ENCODE measurements around the gene EFNB2. TPM values are rescaled to one million over a fixed set of nuclear protein-coding genes. Genes with fewer than 3 reads are reported as not detected.
A peak's percentile ranks its signal among the peaks of the same experiment; 100 is the strongest.

EFNB2 gene
- total and polyA plus RNA-seq, 4 donors = 7.3 to 35.0 (median 20.3) TPM

DNA sequence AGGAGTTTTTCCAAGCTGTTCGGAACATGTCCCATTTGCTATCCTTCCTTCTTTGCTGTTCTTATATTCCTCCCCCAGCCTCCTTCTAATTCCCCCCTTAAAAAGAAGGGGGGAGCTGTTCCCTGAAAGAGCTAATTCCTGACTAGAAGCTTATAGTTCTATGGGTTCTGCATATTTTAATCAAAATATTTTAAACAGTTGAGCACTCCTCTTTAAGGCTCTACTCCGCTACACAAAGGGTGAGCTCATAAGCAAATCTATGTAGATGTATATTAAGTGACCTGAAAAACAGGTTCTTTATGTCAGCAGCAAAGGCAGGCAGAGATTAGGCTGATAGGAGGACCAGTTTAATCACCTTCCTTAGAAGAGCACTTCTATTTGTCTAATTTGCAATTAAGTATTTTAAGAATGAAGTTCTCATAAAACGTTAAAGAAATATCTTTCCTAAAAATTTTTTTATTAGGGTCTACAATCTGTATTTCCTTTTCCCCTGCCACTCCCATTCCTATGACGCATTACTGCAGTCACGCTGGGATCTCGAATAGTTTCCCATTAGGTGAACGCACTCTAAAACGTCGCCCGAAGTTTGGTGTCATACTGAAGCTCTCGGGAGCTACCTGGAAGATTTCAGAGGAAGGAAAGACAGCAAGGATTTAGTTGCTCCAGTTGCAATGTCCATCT, 5.2 kb downstream of the EFNB2 start:
- Histone ChIP-seq H3K4me3 (ENCODE audit: low read length in 2 of 2) (peak overlapping the region; percentile 75 to 86), H3K27me3 (ENCODE audit: control insufficient read depth in 1 of 2, insufficient read depth in 2 of 2, low read length in 1 of 2) (no peaks in the 10 kb centered on the region), H3K4me1 (ENCODE audit: control insufficient read depth in 1 of 2, insufficient read depth in 2 of 2, low read length in 2 of 2) (no peaks in the 10 kb centered on the region), H3K36me3 (ENCODE audit: control insufficient read depth in 1 of 2, insufficient read depth in 2 of 2, low read length in 1 of 2) (no peaks in the 10 kb centered on the region), H3K9me3 (ENCODE audit: control insufficient read depth, low read length) (no peaks in the 10 kb centered on the region), H3K27ac (ENCODE audit: low read depth in 1 of 2, low read length in 2 of 2) (peak overlapping the region; percentile 45 to 82)
- intact Hi-C loops (cut with DNase I) = loop anchor here (5.0 to 10.0 kb wide), 9 partner anchors 384 to 1956 kb away; no protein-coding TSS in a partner anchor
- no peak for ATAC-seq (ENCODE audit: low FRiP score)
- no peak for DNase-seq
- 4 to 12% methylated on average over 11 of the region's 11 CpGs for WGBS, 2 donors

DNA sequence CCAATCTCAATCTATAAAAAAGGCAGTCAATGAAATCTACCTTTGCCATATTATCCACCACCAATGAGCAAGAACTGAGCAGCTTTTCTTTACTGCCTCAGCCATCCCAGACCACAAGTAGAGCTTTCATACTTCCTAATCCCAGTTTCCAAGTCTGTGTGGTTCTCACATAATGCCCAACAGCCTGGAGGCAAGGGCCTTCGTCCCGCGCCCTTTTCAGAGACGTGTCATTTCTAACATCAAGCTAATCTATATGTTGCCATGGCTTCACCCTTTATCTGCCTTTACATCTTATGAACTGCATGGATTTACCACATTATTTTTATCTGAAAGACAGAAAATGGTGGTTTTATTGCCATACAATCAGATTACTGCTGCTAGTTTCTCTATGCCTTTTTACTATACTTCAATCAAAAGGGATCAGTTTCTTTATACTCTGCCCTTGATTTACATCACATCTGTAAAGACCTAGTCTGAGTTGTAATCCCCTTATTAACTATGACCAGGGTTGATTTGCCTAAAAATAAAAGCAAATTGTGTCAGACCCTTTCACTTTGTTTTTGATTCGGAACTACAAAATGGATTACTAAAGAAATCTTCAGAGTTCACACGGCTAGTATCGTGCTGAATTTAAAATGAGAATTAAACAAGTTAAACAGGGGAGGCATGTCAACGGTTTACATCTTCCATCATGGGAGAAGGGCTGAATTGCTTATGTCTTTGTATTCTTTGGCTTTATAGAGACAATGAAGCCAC, 5.9 kb downstream of the EFNB2 start:
- DNase-seq (no peak), ATAC-seq (ENCODE audit: low FRiP score) (no peak)

DNA sequence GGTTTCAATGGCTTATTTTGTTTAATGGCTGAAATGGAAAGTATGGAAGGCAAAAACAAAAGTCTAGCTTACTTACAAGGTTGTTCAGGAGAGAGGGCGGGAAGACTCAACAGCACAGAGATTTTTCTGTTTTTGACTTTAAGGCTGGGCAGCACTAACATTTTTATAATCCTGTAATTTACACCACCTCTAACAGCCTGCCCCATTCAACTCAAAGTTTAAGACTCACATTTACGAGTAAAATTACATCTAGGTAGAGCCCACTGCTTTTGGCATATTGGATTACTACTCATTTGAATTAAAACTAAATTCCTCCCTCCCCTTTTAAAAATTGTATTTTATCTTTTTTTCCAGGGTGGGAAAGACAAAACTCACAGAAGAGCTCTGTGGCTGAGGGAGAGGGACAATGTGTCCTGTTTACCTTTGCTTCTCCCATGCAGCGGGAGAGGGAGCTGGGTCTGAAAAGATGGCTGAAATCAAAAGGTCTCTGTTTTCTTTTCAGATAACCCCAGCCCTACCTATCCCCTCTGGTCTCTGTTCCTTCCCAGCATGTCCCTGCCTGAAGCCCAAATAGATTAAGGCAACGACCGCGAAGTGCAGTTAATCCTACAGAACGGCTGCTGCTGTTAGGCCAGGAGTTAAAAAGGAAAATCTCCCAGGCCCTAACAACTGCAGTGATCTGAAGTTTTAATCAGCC, 6.6 kb downstream of the EFNB2 start:
- peak overlapping the region in 1 of 2 donors; percentile 61 for H3K27ac ChIP-seq (ENCODE audit: low read depth in 1 of 2, low read length in 2 of 2)
- WGBS, 2 donors = 60 to 67% methylated on average over 7 of the region's 7 CpGs
- H3K27me3 ChIP-seq (ENCODE audit: control insufficient read depth in 1 of 2, insufficient read depth in 2 of 2, low read length in 1 of 2) = no peaks in the 10 kb centered on the region
- DNase-seq = no peak
- ATAC-seq (ENCODE audit: low FRiP score) = no peak
- intact Hi-C loops (cut with DNase I) = loop anchor here in 1 of 2 donors (10.0 kb wide), 2 partner anchors 254 to 1194 kb away; no protein-coding TSS in a partner anchor
- H3K4me1 ChIP-seq (ENCODE audit: control insufficient read depth in 1 of 2, insufficient read depth in 2 of 2, low read length in 2 of 2) = no peaks in the 10 kb centered on the region
- peak overlapping the region in 1 of 2 donors; percentile 75 for H3K4me3 ChIP-seq (ENCODE audit: low read length in 2 of 2)
- H3K9me3 ChIP-seq (ENCODE audit: control insufficient read depth, low read length) = no peaks in the 10 kb centered on the region
- no peaks in the 10 kb centered on the region for H3K36me3 ChIP-seq (ENCODE audit: control insufficient read depth in 1 of 2, insufficient read depth in 2 of 2, low read length in 1 of 2)

More for the DNA sequence above, 5.9 kb downstream of the EFNB2 start:
- Histone ChIP-seq H3K27ac (ENCODE audit: low read depth in 1 of 2, low read length in 2 of 2) (peak overlapping the region; percentile 45 to 61), H3K4me3 (ENCODE audit: low read length in 2 of 2) (peak overlapping the region; percentile 38 to 75), H3K27me3 (ENCODE audit: control insufficient read depth in 1 of 2, insufficient read depth in 2 of 2, low read length in 1 of 2) (no peaks in the 10 kb centered on the region), H3K9me3 (ENCODE audit: control insufficient read depth, low read length) (no peaks in the 10 kb centered on the region), H3K4me1 (ENCODE audit: control insufficient read depth in 1 of 2, insufficient read depth in 2 of 2, low read length in 2 of 2) (no peaks in the 10 kb centered on the region), H3K36me3 (ENCODE audit: control insufficient read depth in 1 of 2, insufficient read depth in 2 of 2, low read length in 1 of 2) (no peaks in the 10 kb centered on the region)
- intact Hi-C loops (cut with DNase I) = loop anchor here (5.0 to 10.0 kb wide), 11 partner anchors 255 to 1955 kb away; no protein-coding TSS in a partner anchor
- 13 to 20% methylated on average over 8 of the region's 8 CpGs for WGBS, 2 donors

DNA sequence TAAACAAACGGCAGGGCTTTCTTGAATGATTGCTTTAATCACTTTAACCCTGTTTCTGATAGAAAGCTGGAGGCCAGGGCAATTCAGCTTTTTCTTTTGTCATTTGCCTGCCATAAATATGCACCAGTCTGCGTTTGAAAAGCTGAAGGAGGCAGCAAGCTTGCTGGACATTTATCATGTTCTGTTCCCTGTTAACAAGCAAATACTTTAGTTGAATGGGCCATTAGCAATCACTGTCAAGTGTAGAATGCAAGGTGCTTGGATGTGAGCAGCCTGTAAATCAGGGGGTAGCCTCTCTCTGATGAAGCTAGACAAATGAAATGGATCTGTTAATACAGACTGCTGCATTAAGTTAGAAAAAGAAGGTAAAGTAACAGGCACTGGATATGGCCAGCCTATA, 7.6 kb downstream of the EFNB2 start:
- DNase-seq (no peak), ATAC-seq (ENCODE audit: low FRiP score) (no peak)
- Histone ChIP-seq H3K27ac (ENCODE audit: low read depth in 1 of 2, low read length in 2 of 2) (no peak overlapping the region), H3K9me3 (ENCODE audit: control insufficient read depth, low read length) (no peaks in the 10 kb centered on the region), H3K27me3 (ENCODE audit: control insufficient read depth in 1 of 2, insufficient read depth in 2 of 2, low read length in 1 of 2) (no peaks in the 10 kb centered on the region), H3K4me1 (ENCODE audit: control insufficient read depth in 1 of 2, insufficient read depth in 2 of 2, low read length in 2 of 2) (peaks cover 3 to 4% of the 10 kb centered on the region in 2 donors), H3K36me3 (ENCODE audit: control insufficient read depth in 1 of 2, insufficient read depth in 2 of 2, low read length in 1 of 2) (no peaks in the 10 kb centered on the region), H3K4me3 (ENCODE audit: low read length in 2 of 2) (no peak overlapping the region)
- 10 to 23% methylated on average over 2 of the region's 2 CpGs for WGBS, 2 donors
- intact Hi-C loops (cut with DNase I) = loop anchor here in 1 of 2 donors (10.0 kb wide), 2 partner anchors 253 to 1193 kb away; no protein-coding TSS in a partner anchor

DNA sequence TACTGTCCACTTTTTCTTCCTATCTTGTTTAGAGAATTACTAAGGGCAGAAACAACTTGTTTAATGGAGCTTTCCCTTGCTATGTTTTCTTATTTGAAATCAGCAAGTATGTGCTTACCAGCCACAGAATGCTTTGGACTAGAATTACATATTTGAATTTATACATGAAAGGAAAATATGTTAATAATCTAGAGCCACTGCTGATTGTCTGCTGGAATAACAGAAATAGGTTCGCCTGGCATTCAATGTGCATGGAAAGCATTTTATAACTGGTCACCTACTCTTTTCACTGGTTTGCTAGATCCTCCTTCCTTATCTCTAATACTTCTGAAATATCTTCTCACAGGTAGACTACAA, 8.0 kb downstream of the EFNB2 start:
- Histone ChIP-seq H3K4me1 (ENCODE audit: control insufficient read depth in 1 of 2, insufficient read depth in 2 of 2, low read length in 2 of 2) (peaks cover 3 to 8% of the 10 kb centered on the region in 2 donors), H3K36me3 (ENCODE audit: control insufficient read depth in 1 of 2, insufficient read depth in 2 of 2, low read length in 1 of 2) (no peaks in the 10 kb centered on the region), H3K9me3 (ENCODE audit: control insufficient read depth, low read length) (no peaks in the 10 kb centered on the region), H3K4me3 (ENCODE audit: low read length in 2 of 2) (no peak overlapping the region), H3K27me3 (ENCODE audit: control insufficient read depth in 1 of 2, insufficient read depth in 2 of 2, low read length in 1 of 2) (no peaks in the 10 kb centered on the region), H3K27ac (ENCODE audit: low read depth in 1 of 2, low read length in 2 of 2) (no peak overlapping the region)
- intact Hi-C loops (cut with DNase I) = loop anchor here in 1 of 2 donors (10.0 kb wide), 2 partner anchors 253 to 1193 kb away; no protein-coding TSS in a partner anchor
- ATAC-seq (ENCODE audit: low FRiP score) (no peak), DNase-seq (no peak)
- 48 to 49% methylated on average over 1 of the region's 1 CpG for WGBS, 2 donors

DNA sequence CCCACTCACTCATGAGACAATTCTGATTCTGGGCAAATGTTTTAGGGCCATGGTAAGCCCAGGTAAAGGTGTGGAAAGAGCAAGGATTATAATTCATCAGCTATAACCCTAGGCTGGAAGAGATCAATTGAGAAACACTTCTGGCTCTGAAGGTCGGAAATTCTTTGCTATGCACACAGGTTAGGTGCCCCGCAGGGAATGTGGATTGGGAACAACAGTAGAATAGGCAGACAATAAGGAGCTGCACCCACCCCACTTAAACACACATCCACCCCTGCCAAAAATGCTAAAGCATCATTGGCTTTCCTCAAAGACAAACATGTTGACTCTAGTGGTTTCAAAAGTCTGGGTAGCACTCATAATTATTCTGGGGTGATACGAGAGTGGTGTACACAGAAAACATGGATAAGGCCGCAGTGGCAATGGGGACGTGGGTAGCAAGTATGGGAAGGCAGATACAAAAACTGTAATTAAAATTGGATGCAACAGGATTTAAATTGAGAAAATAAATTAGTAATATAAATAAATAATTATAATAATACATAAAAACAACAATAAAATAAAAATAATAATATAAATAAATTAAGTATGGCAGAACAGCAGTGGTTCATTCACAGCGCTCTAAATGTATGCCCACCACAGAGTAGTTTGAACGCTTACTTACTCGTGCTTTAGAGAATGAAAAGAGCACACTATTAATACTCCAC, 8.6 kb downstream of the EFNB2 start:
- Histone ChIP-seq H3K27ac (ENCODE audit: low read depth in 1 of 2, low read length in 2 of 2) (no peak overlapping the region), H3K36me3 (ENCODE audit: control insufficient read depth in 1 of 2, insufficient read depth in 2 of 2, low read length in 1 of 2) (no peaks in the 10 kb centered on the region), H3K9me3 (ENCODE audit: control insufficient read depth, low read length) (no peaks in the 10 kb centered on the region), H3K27me3 (ENCODE audit: control insufficient read depth in 1 of 2, insufficient read depth in 2 of 2, low read length in 1 of 2) (no peaks in the 10 kb centered on the region), H3K4me1 (ENCODE audit: control insufficient read depth in 1 of 2, insufficient read depth in 2 of 2, low read length in 2 of 2) (peaks cover 3 to 8% of the 10 kb centered on the region in 2 donors), H3K4me3 (ENCODE audit: low read length in 2 of 2) (no peak overlapping the region)
- ATAC-seq (ENCODE audit: low FRiP score) (no peak), DNase-seq (no peak)
- 78 to 87% methylated on average over 8 of the region's 8 CpGs for WGBS, 2 donors
- intact Hi-C loops (cut with DNase I) = loop anchor here in 1 of 2 donors (10.0 kb wide), 2 partner anchors 252 to 1192 kb away; no protein-coding TSS in a partner anchor

DNA sequence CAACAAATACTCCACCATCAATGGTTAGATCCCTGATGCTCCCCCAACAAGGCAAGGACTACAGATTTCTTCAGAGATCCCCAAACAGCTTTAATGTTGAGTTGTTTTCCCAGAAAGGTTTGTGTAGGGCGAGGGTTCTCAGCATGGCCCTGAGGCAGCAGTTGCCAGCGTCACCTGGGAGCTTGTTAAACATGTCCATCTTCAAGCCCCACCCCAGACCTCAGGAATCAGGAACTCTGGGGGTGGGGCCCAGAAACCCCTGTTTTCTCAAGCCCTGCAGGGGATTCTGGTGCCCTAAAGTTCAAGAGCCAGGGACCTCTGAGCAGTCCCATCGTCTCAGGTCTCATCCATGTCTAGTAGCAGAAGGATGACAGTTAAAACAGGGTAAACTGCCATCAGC, 9.6 kb downstream of the EFNB2 start:
- no peak for ATAC-seq (ENCODE audit: low FRiP score)
- H3K4me3 ChIP-seq (ENCODE audit: low read length in 2 of 2) = no peak overlapping the region
- no peaks in the 10 kb centered on the region for H3K9me3 ChIP-seq (ENCODE audit: control insufficient read depth, low read length)
- H3K27me3 ChIP-seq (ENCODE audit: control insufficient read depth in 1 of 2, insufficient read depth in 2 of 2, low read length in 1 of 2) = no peaks in the 10 kb centered on the region
- no peaks in the 10 kb centered on the region for H3K36me3 ChIP-seq (ENCODE audit: control insufficient read depth in 1 of 2, insufficient read depth in 2 of 2, low read length in 1 of 2)
- 81 to 88% methylated on average over 3 of the region's 3 CpGs for whole genome bisulfite sequencing, 2 donors
- H3K4me1 ChIP-seq (ENCODE audit: control insufficient read depth in 1 of 2, insufficient read depth in 2 of 2, low read length in 2 of 2) = peaks cover 3 to 8% of the 10 kb centered on the region in 2 donors
- H3K27ac ChIP-seq (ENCODE audit: low read depth in 1 of 2, low read length in 2 of 2) = no peak overlapping the region
- no peak for DNase-seq
- intact Hi-C loops (cut with DNase I) = loop anchor here in 1 of 2 donors (10.0 kb wide), 2 partner anchors 251 to 1191 kb away; no protein-coding TSS in a partner anchor

DNA sequence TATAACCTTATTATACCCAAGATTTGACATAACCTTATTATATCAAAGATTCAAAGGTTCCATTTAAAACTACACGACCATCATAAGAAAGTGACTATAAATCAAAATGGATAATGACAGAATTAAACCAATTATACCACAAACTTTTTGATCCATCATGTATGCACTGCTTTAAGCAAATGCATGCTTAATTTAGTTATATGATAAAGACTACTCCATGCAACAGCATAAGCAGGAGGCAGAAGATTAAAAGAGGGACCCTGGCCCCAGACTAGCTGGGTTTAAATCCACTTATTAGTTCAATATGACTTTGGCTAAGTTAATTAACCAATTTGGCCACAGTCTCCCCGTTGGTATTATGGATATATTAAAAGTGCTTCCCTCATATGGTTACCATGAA, 11.4 kb downstream of the EFNB2 start:
- peaks cover 3 to 8% of the 10 kb centered on the region in 2 donors for H3K4me1 ChIP-seq (ENCODE audit: control insufficient read depth in 1 of 2, insufficient read depth in 2 of 2, low read length in 2 of 2)
- WGBS, 2 donors = 41 to 55% methylated on average over 2 of the region's 2 CpGs

More for the DNA sequence above, 11.4 kb downstream of the EFNB2 start:
- Histone ChIP-seq H3K36me3 (ENCODE audit: control insufficient read depth in 1 of 2, insufficient read depth in 2 of 2, low read length in 1 of 2) (no peaks in the 10 kb centered on the region), H3K9me3 (ENCODE audit: control insufficient read depth, low read length) (no peaks in the 10 kb centered on the region), H3K27me3 (ENCODE audit: control insufficient read depth in 1 of 2, insufficient read depth in 2 of 2, low read length in 1 of 2) (no peaks in the 10 kb centered on the region), H3K27ac (ENCODE audit: low read depth in 1 of 2, low read length in 2 of 2) (no peak overlapping the region), H3K4me3 (ENCODE audit: low read length in 2 of 2) (no peak overlapping the region)
- ATAC-seq (ENCODE audit: low FRiP score) = no peak
- intact Hi-C loops (cut with DNase I) = loop anchor here in 1 of 2 donors (5.0 to 10.0 kb wide), 3 partner anchors 152 to 1189 kb away; no protein-coding TSS in a partner anchor
- no peak for DNase-seq

Data from aorta (tissue), 5 donors.